ENCODE measurements around the gene GPAT3. TPM values are rescaled to one million over a fixed set of nuclear protein-coding genes. Genes with fewer than 3 reads are reported as not detected.

Gene GPAT3
- total RNA-seq, 3 donors from 2014 or later (not counting 1 experiment from before 2014, with no cell fraction given), result 0.54 to 11.3 (median 1.2) TPM

- peaks cover 16 to 21% of the 10 kb centered on the region in 2 donors for H3K4me1 Mint-ChIP-seq
- H3K36me3 Mint-ChIP-seq, result no peaks in the 10 kb centered on the region
- ATAC-seq, result peak; percentile 7 to 31 (median 20)
- Histone ChIP-seq H3K9me3 (ENCODE audit: control insufficient read depth, insufficient read depth, low read length) (no peaks in the 10 kb centered on the region), H3K27ac (ENCODE audit: low read length) (no peak overlapping the region), H3K4me1 (ENCODE audit: control insufficient read depth, insufficient read depth, low read length) (peaks cover 18% of the 10 kb centered on the region), H3K4me3 (ENCODE audit: low read length) (peak overlapping the region; percentile 49), H3K27me3 (ENCODE audit: control insufficient read depth, insufficient read depth, low read length) (peaks cover 6% of the 10 kb centered on the region), H3K36me3 (ENCODE audit: control insufficient read depth, insufficient read depth, low read length) (no peaks in the 10 kb centered on the region)
- peak in 1 of 2 donors; percentile 19 for DNase-seq
- peaks cover 33 to 42% of the 10 kb centered on the region in 2 donors for H3K27me3 Mint-ChIP-seq (ENCODE audit: low read depth in 2 of 2)
- intact Hi-C loops (cut with micrococcal nuclease), result no loop called here
- no peaks in the 10 kb centered on the region for H3K9me3 Mint-ChIP-seq
- peak overlapping the region; percentile 92 for H3K4me3 Mint-ChIP-seq
- WGBS (ENCODE audit: insufficient coverage), result 8% methylated on average over 45 of the region's 46 CpGs
- no peak for TF ChIP-seq CTCF (IDR thresholded peaks at IDR 0.05)
- peak overlapping the region in 1 of 2 donors; percentile 75 for H3K27ac Mint-ChIP-seq
These were observed 709 bp downstream of the GPAT3 start for GRCh38 chr4:83536362-83537272.

GRCh38 chr4:83542225-83542624 lies 6.3 kb downstream of the GPAT3 start:
- Mint-ChIP-seq H3K4me3 (no peak overlapping the region), H3K9me3 (no peaks in the 10 kb centered on the region), H3K36me3 (no peaks in the 10 kb centered on the region), H3K27me3 (ENCODE audit: low read depth in 2 of 2) (peaks cover 6 to 11% of the 10 kb centered on the region in 2 donors), H3K4me1 (no peaks in the 10 kb centered on the region), H3K27ac (no peak overlapping the region)
- Histone ChIP-seq H3K27ac (ENCODE audit: low read length) (no peak overlapping the region), H3K27me3 (ENCODE audit: control insufficient read depth, insufficient read depth, low read length) (no peaks in the 10 kb centered on the region), H3K36me3 (ENCODE audit: control insufficient read depth, insufficient read depth, low read length) (no peaks in the 10 kb centered on the region), H3K9me3 (ENCODE audit: control insufficient read depth, insufficient read depth, low read length) (no peaks in the 10 kb centered on the region), H3K4me3 (ENCODE audit: low read length) (no peak overlapping the region), H3K4me1 (ENCODE audit: control insufficient read depth, insufficient read depth, low read length) (no peaks in the 10 kb centered on the region)
- ATAC-seq (no peak), DNase-seq (no peak)
- WGBS (ENCODE audit: insufficient coverage), result 89% methylated on average over 2 of the region's 5 CpGs
- intact Hi-C loops (cut with micrococcal nuclease), result no loop called here
- no peak for TF ChIP-seq CTCF (IDR thresholded peaks at IDR 0.05)

- Histone ChIP-seq H3K27me3 (ENCODE audit: control insufficient read depth, insufficient read depth, low read length) (no peaks in the 10 kb centered on the region), H3K4me1 (ENCODE audit: control insufficient read depth, insufficient read depth, low read length) (no peaks in the 10 kb centered on the region), H3K4me3 (ENCODE audit: low read length) (no peak overlapping the region), H3K36me3 (ENCODE audit: control insufficient read depth, insufficient read depth, low read length) (no peaks in the 10 kb centered on the region), H3K9me3 (ENCODE audit: control insufficient read depth, insufficient read depth, low read length) (no peaks in the 10 kb centered on the region), H3K27ac (ENCODE audit: low read length) (no peak overlapping the region)
- 86% methylated on average over 3 of the region's 3 CpGs for WGBS (ENCODE audit: insufficient coverage)
- DNase-seq, result no peak
- Mint-ChIP-seq H3K27me3 (ENCODE audit: low read depth in 2 of 2) (no peaks in the 10 kb centered on the region), H3K4me3 (no peak overlapping the region), H3K36me3 (no peaks in the 10 kb centered on the region), H3K4me1 (peaks cover 0 to 4% of the 10 kb centered on the region in 2 donors), H3K27ac (no peak overlapping the region), H3K9me3 (no peaks in the 10 kb centered on the region)
- ATAC-seq, result peak in 1 of 3 donors; percentile 41
- no peak for TF ChIP-seq CTCF (IDR thresholded peaks at IDR 0.05)
- intact Hi-C loops (cut with micrococcal nuclease), result no loop called here
These were observed 10.9 kb downstream of the GPAT3 start for GRCh38 chr4:83546786-83547185.
